H9 (cell line): ENCODE data around the gene MGAT5. TPM values are rescaled to one million over a fixed set of nuclear protein-coding genes. Genes with fewer than 3 reads are reported as not detected.

Experiments used
- DNase-seq: peaks from one replicate; pipeline ENCODE4 v3.0.0-alpha.2; 2017
- H2AFZ ChIP-seq: one replicate; pipeline ENCODE4 v1.6.1; 2013; ENCODE audit warnings: mild to moderate bottlenecking, low read length, control low read depth, moderate library complexity
- H2AK5ac ChIP-seq: 2 replicates; pipeline ENCODE4 v1.6.1; 2013; ENCODE audit warnings: low read length, control low read depth, mixed read lengths; ENCODE audit not compliant: insufficient read length
- H2BK120ac ChIP-seq: one replicate; pipeline ENCODE4 v1.6.1; 2013; ENCODE audit warnings: low read depth, mild to moderate bottlenecking, low read length, control low read depth, inconsistent platforms; ENCODE audit not compliant: poor library complexity, severe bottlenecking
- H2BK12ac ChIP-seq: 2 replicates; pipeline ENCODE4 v1.6.1; 2013; ENCODE audit warnings: low read length, control low read depth, mixed read lengths, low read depth; ENCODE audit not compliant: insufficient read length
- H2BK15ac ChIP-seq: 2 replicates; pipeline ENCODE4 v1.6.1; 2013; ENCODE audit warnings: low read depth, low read length, control low read depth
- H2BK20ac ChIP-seq: one replicate; pipeline ENCODE4 v1.6.1; 2013; ENCODE audit warnings: low read depth, mild to moderate bottlenecking, low read length, control low read depth, inconsistent platforms; ENCODE audit not compliant: poor library complexity, severe bottlenecking
- H2BK5ac ChIP-seq: 2 replicates; pipeline ENCODE4 v1.6.1; 2013; ENCODE audit warnings: low read length, control low read depth, mixed read lengths; ENCODE audit not compliant: insufficient read length
- H3K14ac ChIP-seq: 2 replicates; pipeline ENCODE4 v1.6.1; 2013; ENCODE audit warnings: low read length, control low read depth; ENCODE audit not compliant: insufficient read depth
- H3K18ac ChIP-seq: 2 replicates; pipeline ENCODE4 v1.6.1; 2013; ENCODE audit warnings: low read depth, mild to moderate bottlenecking, mixed read lengths, low read length, control low read depth; ENCODE audit not compliant: insufficient read length
- H3K23ac ChIP-seq: 2 replicates; pipeline ENCODE4 v1.6.1; 2013; ENCODE audit warnings: low read length, control low read depth, mixed read lengths, low read depth; ENCODE audit not compliant: insufficient read length
- H3K23me2 ChIP-seq: 2 replicates; pipeline ENCODE4 v1.6.1; 2013; ENCODE audit warnings: low read depth, mild to moderate bottlenecking, mixed read lengths, low read length, control low read depth; ENCODE audit not compliant: insufficient read length, poor library complexity, severe bottlenecking
- H3K27ac ChIP-seq: 2 replicates; pipeline ENCODE4 v1.5.1; 2013; ENCODE audit warnings: low read length, control low read depth, mixed read lengths, low read depth; ENCODE audit not compliant: insufficient read length
- H3K27me3 ChIP-seq: 2 replicates; pipeline ENCODE4 v1.6.1; 2013; ENCODE audit warnings: low read length, control low read depth, inconsistent platforms; ENCODE audit not compliant: insufficient read depth
- H3K4ac ChIP-seq: 2 replicates; pipeline ENCODE4 v1.6.1; 2013; ENCODE audit warnings: low read depth, mild to moderate bottlenecking, control low read depth, inconsistent platforms, low read length, moderate library complexity
- H3K4me1 ChIP-seq: 2 replicates; pipeline ENCODE4 v1.6.1; 2013; ENCODE audit warnings: low read length, control low read depth, inconsistent platforms; ENCODE audit not compliant: insufficient read depth
- H3K4me2 ChIP-seq: 2 replicates; pipeline ENCODE4 v1.6.1; 2013; ENCODE audit warnings: low read length, control low read depth, mixed read lengths; ENCODE audit not compliant: insufficient read length, insufficient read depth
- H3K56ac ChIP-seq: 2 replicates; pipeline ENCODE4 v1.6.1; 2013; ENCODE audit warnings: low read depth, mild to moderate bottlenecking, mixed read lengths, low read length, control low read depth; ENCODE audit not compliant: insufficient read length
- H3K79me1 ChIP-seq: 2 replicates; pipeline ENCODE4 v1.6.1; 2013; ENCODE audit warnings: low read depth, mild to moderate bottlenecking, moderate library complexity, low read length, control low read depth, inconsistent platforms; ENCODE audit not compliant: insufficient read depth, poor library complexity, severe bottlenecking
- H3K79me2 ChIP-seq: 2 replicates; pipeline ENCODE4 v1.6.1; 2013; ENCODE audit warnings: low read length, control low read depth, inconsistent platforms; ENCODE audit not compliant: insufficient read depth
- H3K9ac ChIP-seq: 2 replicates; pipeline ENCODE4 v1.6.1; 2013; ENCODE audit warnings: low read length, control low read depth, mixed read lengths; ENCODE audit not compliant: insufficient read length; ENCODE audit errors: extremely low read depth
- H3K9me3 ChIP-seq: one replicate; pipeline ENCODE4 v1.6.1; 2013; ENCODE audit warnings: low read depth, low read length, inconsistent platforms; ENCODE audit not compliant: control insufficient read depth
- H3T11ph ChIP-seq: one replicate; pipeline ENCODE4 v1.6.1; 2013; ENCODE audit warnings: mild to moderate bottlenecking, low read length, control low read depth, inconsistent platforms
- H4K20me1 ChIP-seq: one replicate; pipeline ENCODE4 v1.6.1; 2013; ENCODE audit not compliant: control insufficient read depth, insufficient read length, insufficient read depth
- H4K5ac ChIP-seq: 2 replicates; pipeline ENCODE4 v1.6.1; 2013; ENCODE audit warnings: low read depth, mild to moderate bottlenecking, mixed read lengths, low read length, control low read depth; ENCODE audit not compliant: insufficient read length
- H4K8ac ChIP-seq: replicated peaks from 2 replicates; pipeline ENCODE4 v1.6.1; 2013; ENCODE audit warnings: low read length, control low read depth, mixed read lengths, low read depth; ENCODE audit not compliant: insufficient read length
- H4K91ac ChIP-seq: 2 replicates; pipeline ENCODE4 v1.6.1; 2013; ENCODE audit warnings: low read depth, mild to moderate bottlenecking, moderate library complexity, mixed read lengths, low read length, control low read depth; ENCODE audit not compliant: insufficient read length
- H3K27ac Mint-ChIP-seq, 3 experiments: 2 replicates in 2 of 3; 3 replicates in 1 of 3; pipeline ENCODE4 v1.8.0; 2020 to 2021; ENCODE audit warnings: mixed read lengths in 3 of 3, mild to moderate bottlenecking in 1 of 3, moderate library complexity in 1 of 3
- H3K27me3 Mint-ChIP-seq: 2 replicates; pipeline ENCODE4 v1.8.0; 2021; ENCODE audit warnings: low read depth, mild to moderate bottlenecking, moderate library complexity, mixed read lengths
- H3K36me3 Mint-ChIP-seq, 3 experiments: 2 replicates in 2 of 3; 3 replicates in 1 of 3; pipeline ENCODE4 v1.8.0; 2020 to 2021; ENCODE audit warnings: low read depth in 3 of 3, mixed read lengths in 3 of 3; ENCODE audit not compliant: insufficient read depth in 1 of 3
- H3K4me1 Mint-ChIP-seq, 2 experiments: 2 replicates each; pipeline ENCODE4 v1.8.0; 2020; ENCODE audit warnings: mixed read lengths in 2 of 2
- H3K4me3 Mint-ChIP-seq, 2 experiments: 2 replicates in 1 of 2; 3 replicates in 1 of 2; pipeline ENCODE4 v1.8.0; 2020 to 2021; ENCODE audit warnings: mild to moderate bottlenecking in 2 of 2, mixed read lengths in 2 of 2, moderate library complexity in 1 of 2
- H3K9me3 Mint-ChIP-seq, 2 experiments: 2 replicates in 1 of 2; 3 replicates in 1 of 2; pipeline ENCODE4 v1.8.0; 2020; ENCODE audit warnings: mild to moderate bottlenecking in 2 of 2, mixed read lengths in 2 of 2, moderate library complexity in 1 of 2
- WGBS: extraction: QIAGEN DNeasy Blood & Tissue Kit; methylation state at CpG from one replicate; pipeline ENCODE4 v1.1.7; 2013; ENCODE audit warnings: missing lambda C conversion rate, low lambda C conversion rate, mixed read lengths; ENCODE audit not compliant: insufficient read length; ENCODE audit errors: extremely low coverage; 5-methylcytosine and 5-hydroxymethylcytosine counted together
- total RNA-seq: library from RNA; stranded (reverse); gene quantifications from 2 replicates; pipeline ENCODE4 v1.2.1, GENCODE V29; 2021
- TF ChIP-seq, protein P1 (sequence below): fragments of 200-600 bp; sonication (generic); conservative IDR thresholded peaks from 3 replicates; pipeline ENCODE4 v1.8.0; 2021; ENCODE audit warnings: antibody characterized with exemption, mild to moderate bottlenecking

The MGAT5 gene
- total RNA-seq, 1 experiment from 2014 or later: 25.7 TPM

DNA sequence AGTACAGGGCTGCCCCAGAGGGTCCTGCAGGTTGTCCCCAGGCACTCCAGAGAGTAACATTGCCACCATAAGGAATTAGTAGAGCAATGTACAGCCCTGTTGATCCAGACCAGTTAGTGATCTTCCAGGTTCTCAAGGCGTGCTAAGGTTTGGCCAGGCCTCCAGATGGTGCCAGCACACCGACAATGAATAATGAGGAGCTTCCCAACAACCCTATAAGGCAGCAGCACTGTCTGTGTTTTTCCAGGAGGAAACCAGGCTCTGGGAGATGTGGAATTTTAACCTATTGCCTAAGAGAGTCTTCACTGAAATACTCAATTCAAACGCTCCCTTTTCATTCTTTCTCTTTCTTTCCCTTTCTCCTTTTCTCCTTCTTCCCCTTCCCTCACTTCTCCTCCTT, 122.1 kb downstream of the MGAT5 start:
- Mint-ChIP-seq H3K27ac (no peak overlapping the region), H3K9me3 (no peaks in the 10 kb centered on the region), H3K4me3 (no peak overlapping the region), H3K36me3 (peaks cover 0 to 10% (median 0%) of the 10 kb centered on the region in 3 experiments; a peak in 3 of 7 replicates), H3K27me3 (no peaks in the 10 kb centered on the region), H3K4me1 (no peaks in the 10 kb centered on the region; a peak in 1 of 4 replicates)
- Histone ChIP-seq H2BK20ac (no peak overlapping the region), H3K4me1 (no peaks in the 10 kb centered on the region), H4K5ac (no peak overlapping the region), H4K8ac (no peak overlapping the region), H3K79me2 (no peaks in the 10 kb centered on the region), H3K4ac (no peak overlapping the region), H2AFZ (no peak overlapping the region), H3K14ac (no peak overlapping the region), H3K79me1 (no peaks in the 10 kb centered on the region), H3K23me2 (no peaks in the 10 kb centered on the region), H2BK5ac (no peak overlapping the region), H2BK12ac (no peak overlapping the region), H3T11ph (no peak overlapping the region), H4K20me1 (no peaks in the 10 kb centered on the region), H3K4me2 (no peak overlapping the region), H3K9ac (no peak overlapping the region), H2BK120ac (no peak overlapping the region), H3K18ac (no peak overlapping the region), H2BK15ac (no peak overlapping the region), H3K23ac (no peak overlapping the region), H3K56ac (no peak overlapping the region), H4K91ac (no peak overlapping the region), H2AK5ac (no peak overlapping the region), H3K9me3 (no peaks in the 10 kb centered on the region), H3K27me3 (no peaks in the 10 kb centered on the region), H3K27ac (no peak overlapping the region)
- WGBS: no CpG with 5 or more reads among the region's 3 CpGs
- TF ChIP-seq, protein P1, sequence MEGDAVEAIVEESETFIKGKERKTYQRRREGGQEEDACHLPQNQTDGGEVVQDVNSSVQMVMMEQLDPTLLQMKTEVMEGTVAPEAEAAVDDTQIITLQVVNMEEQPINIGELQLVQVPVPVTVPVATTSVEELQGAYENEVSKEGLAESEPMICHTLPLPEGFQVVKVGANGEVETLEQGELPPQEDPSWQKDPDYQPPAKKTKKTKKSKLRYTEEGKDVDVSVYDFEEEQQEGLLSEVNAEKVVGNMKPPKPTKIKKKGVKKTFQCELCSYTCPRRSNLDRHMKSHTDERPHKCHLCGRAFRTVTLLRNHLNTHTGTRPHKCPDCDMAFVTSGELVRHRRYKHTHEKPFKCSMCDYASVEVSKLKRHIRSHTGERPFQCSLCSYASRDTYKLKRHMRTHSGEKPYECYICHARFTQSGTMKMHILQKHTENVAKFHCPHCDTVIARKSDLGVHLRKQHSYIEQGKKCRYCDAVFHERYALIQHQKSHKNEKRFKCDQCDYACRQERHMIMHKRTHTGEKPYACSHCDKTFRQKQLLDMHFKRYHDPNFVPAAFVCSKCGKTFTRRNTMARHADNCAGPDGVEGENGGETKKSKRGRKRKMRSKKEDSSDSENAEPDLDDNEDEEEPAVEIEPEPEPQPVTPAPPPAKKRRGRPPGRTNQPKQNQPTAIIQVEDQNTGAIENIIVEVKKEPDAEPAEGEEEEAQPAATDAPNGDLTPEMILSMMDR: peak; percentile 29; the same call in 1 of the 3 replicates
- DNase-seq: peak; percentile 30
